HepG2 (cell line): ENCODE measurements around the gene IFT88. TPM values are rescaled to one million over a fixed set of nuclear protein-coding genes. Genes with fewer than 3 reads are reported as not detected.

Source experiments
- CC2D1A ChIP-seq: sonication (generic); formaldehyde crosslinking; IDR thresholded peaks from 2 replicates; pipeline ENCODE4 v1.8.1; 2023; ENCODE audit warnings: mild to moderate bottlenecking, missing genetic modification reagents
- HHEX ChIP-seq: IDR thresholded peaks from 2 replicates; pipeline ENCODE4 v1.6.1; 2016; ENCODE audit warnings: control low read depth
- NFE2L2 ChIP-seq: fragments of 150-350 bp; IDR thresholded peaks from 2 replicates; pipeline ENCODE4 v1.6.1; 2014; ENCODE audit warnings: low read length
- PLRG1 ChIP-seq: fragments of 450-650 bp; conservative IDR thresholded peaks from 2 replicates; pipeline ENCODE4 v1.6.1; 2016
- SMYD3 ChIP-seq: sonication (generic); formaldehyde crosslinking; IDR thresholded peaks from 2 replicates; pipeline ENCODE4 v1.8.1; 2023; ENCODE audit warnings: mild to moderate bottlenecking, missing genetic modification reagents
- U2AF2 ChIP-seq: fragments of 200-400 bp; formaldehyde crosslinking; IDR thresholded peaks from 2 replicates; pipeline ENCODE4 v1.6.1; 2017; ENCODE audit warnings: low read depth, mild to moderate bottlenecking, low read length
- ZNF12 ChIP-seq: sonication (generic); formaldehyde crosslinking; IDR thresholded peaks from 2 replicates; pipeline ENCODE4 v1.5.0; 2020; ENCODE audit warnings: missing genetic modification reagents
- ZNF567 ChIP-seq: sonication (generic); formaldehyde crosslinking; IDR thresholded peaks from 2 replicates; pipeline ENCODE4 v1.8.1; 2023; ENCODE audit warnings: mild to moderate bottlenecking, missing genetic modification reagents, borderline replicate concordance
- ZNF607 ChIP-seq: sonication (generic); formaldehyde crosslinking; IDR thresholded peaks from 2 replicates; pipeline ENCODE4 v1.5.1; 2020; ENCODE audit warnings: missing genetic modification reagents, mild to moderate bottlenecking, borderline replicate concordance
- polyA plus RNA-seq, 8 experiments: library from polyadenylated mRNA; depleted of rRNA in 3 of 8; stranded (reverse) in 7 of 8; unstranded in 1 of 8; fragments of >200 nt; fragmentation: Illumina TruSeq in 4 of 8; extraction: Trizol in 4 of 8; gene quantifications; 2 replicates each; pipeline versions ENCODE4 v1.2.1 to v1.2.3, GENCODE V29; 2011 to 2016; ENCODE audit warnings: low read depth in 4 of 8, missing spikeins in 1 of 8, mixed read lengths in 1 of 8; ENCODE audit not compliant: insufficient read depth in 1 of 8
- total RNA-seq, 5 experiments: library from RNA; depleted of rRNA; stranded (reverse); fragments of >200 nt; fragmentation: Illumina TruSeq; extraction: Trizol; gene quantifications; 2 replicates each; pipeline ENCODE4 v1.2.3, GENCODE V29; 2016; ENCODE audit warnings: low read depth in 1 of 5
- TF ChIP-seq, protein P1 (sequence below): sonication (generic); formaldehyde crosslinking; IDR thresholded peaks from 2 replicates; pipeline ENCODE4 v1.5.1; 2020; ENCODE audit warnings: mild to moderate bottlenecking, missing genetic modification reagents, moderate library complexity
- TF ChIP-seq, protein P2 (sequence below): sonication (generic); formaldehyde crosslinking; IDR thresholded peaks from 2 replicates; pipeline ENCODE4 v1.4.0; 2020; ENCODE audit warnings: mild to moderate bottlenecking, missing genetic modification reagents
- TF ChIP-seq, protein P3 (sequence below): IDR thresholded peaks from 2 replicates; pipeline ENCODE4 v1.6.1; 2016; ENCODE audit warnings: missing genetic modification reagents, missing compliant biosample characterization
- TF ChIP-seq, protein P4 (sequence below): sonication (generic); formaldehyde crosslinking; IDR thresholded peaks from 2 replicates; pipeline ENCODE4 v1.8.0; 2022; ENCODE audit warnings: mild to moderate bottlenecking, missing genetic modification reagents; ENCODE audit not compliant: insufficient replicate concordance
- TF ChIP-seq, protein P5 (sequence below): sonication (generic); formaldehyde crosslinking; IDR thresholded peaks from 2 replicates; pipeline ENCODE4 v1.8.0; 2022; ENCODE audit warnings: missing genetic modification reagents, mild to moderate bottlenecking, borderline replicate concordance
- TF ChIP-seq, protein P6 (sequence below): sonication (generic); formaldehyde crosslinking; IDR thresholded peaks from 2 replicates; pipeline ENCODE4 v1.4.0; 2020; ENCODE audit warnings: missing genetic modification reagents, borderline replicate concordance

Gene IFT88
- total and polyA plus RNA-seq, 2 of the 13 experiments (the other 11 are each of a cell fraction or from before 2014, with no cell fraction given) = 8.4 to 19.9 TPM

DNA sequence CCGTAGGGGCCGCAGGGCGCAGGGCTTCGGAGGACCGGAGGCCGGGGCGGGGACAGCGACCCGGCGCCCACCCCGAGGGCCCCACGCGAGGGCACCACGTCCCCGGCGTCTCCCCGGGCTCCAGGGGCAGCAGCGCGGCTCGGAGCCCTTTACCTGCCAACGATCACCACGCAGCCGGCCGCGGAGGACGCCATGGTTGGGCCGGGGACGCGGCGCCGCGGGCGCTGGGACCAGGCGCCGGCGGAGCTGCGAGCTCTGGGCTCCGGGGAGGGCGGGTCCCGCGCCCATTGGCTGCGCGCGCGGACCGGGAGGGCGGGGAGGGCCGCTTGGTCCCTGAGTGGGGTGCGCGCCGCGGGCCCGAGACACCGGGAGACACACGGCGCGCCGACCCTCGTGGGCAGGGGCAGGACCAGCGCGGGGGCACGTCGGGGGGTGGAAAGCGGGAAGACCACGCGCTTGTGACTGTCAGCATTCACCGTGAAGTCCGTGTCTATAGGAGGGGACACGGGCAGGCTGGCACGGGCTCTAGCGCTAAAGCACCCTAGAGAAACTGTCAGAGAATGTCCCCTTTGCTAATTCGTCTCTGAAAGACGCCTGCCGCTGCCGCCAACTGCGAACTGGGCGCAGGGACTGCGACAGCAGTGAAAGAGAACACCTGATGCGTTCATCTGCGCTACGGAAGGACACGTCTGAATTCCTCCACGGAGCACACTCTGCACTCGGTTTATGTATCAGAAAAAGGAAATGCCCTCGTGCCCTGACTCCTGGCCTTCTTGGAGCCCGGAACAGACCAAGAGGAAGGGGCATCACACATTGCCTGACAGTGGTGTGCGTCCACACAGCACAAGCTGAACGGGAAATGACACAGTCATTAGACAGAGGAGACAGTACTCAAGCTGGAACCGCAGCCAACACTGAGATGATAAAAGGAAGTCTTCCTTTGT, 41.1 kb upstream of the IFT88 start, which contains the start of gene CRYL1 (continued):
- no peak for TF ChIP-seq SMYD3 (CRISPR knock-in tag)
- no peak; the same call in 1 of the 2 replicates for TF ChIP-seq ZNF12 (CRISPR knock-in tag)
- TF ChIP-seq ZNF567 (CRISPR knock-in tag) = 0 out of 2 replicates have a peak, but pooled peaks have one; percentile 29
- no peak for TF ChIP-seq NFE2L2
- no peak for TF ChIP-seq HHEX (CRISPR knock-in tag)
- TF ChIP-seq, protein P1, sequence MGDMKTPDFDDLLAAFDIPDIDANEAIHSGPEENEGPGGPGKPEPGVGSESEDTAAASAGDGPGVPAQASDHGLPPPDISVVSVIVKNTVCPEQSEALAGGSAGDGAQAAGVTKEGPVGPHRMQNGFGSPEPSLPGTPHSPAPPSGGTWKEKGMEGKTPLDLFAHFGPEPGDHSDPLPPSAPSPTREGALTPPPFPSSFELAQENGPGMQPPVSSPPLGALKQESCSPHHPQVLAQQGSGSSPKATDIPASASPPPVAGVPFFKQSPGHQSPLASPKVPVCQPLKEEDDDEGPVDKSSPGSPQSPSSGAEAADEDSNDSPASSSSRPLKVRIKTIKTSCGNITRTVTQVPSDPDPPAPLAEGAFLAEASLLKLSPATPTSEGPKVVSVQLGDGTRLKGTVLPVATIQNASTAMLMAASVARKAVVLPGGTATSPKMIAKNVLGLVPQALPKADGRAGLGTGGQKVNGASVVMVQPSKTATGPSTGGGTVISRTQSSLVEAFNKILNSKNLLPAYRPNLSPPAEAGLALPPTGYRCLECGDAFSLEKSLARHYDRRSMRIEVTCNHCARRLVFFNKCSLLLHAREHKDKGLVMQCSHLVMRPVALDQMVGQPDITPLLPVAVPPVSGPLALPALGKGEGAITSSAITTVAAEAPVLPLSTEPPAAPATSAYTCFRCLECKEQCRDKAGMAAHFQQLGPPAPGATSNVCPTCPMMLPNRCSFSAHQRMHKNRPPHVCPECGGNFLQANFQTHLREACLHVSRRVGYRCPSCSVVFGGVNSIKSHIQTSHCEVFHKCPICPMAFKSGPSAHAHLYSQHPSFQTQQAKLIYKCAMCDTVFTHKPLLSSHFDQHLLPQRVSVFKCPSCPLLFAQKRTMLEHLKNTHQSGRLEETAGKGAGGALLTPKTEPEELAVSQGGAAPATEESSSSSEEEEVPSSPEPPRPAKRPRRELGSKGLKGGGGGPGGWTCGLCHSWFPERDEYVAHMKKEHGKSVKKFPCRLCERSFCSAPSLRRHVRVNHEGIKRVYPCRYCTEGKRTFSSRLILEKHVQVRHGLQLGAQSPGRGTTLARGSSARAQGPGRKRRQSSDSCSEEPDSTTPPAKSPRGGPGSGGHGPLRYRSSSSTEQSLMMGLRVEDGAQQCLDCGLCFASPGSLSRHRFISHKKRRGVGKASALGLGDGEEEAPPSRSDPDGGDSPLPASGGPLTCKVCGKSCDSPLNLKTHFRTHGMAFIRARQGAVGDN (CRISPR knock-in tag) = peak; percentile 90
- TF ChIP-seq ZNF607 (CRISPR knock-in tag) = no peak
- TF ChIP-seq, protein P2, sequence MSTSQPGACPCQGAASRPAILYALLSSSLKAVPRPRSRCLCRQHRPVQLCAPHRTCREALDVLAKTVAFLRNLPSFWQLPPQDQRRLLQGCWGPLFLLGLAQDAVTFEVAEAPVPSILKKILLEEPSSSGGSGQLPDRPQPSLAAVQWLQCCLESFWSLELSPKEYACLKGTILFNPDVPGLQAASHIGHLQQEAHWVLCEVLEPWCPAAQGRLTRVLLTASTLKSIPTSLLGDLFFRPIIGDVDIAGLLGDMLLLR = no peak
- TF ChIP-seq, protein P3, sequence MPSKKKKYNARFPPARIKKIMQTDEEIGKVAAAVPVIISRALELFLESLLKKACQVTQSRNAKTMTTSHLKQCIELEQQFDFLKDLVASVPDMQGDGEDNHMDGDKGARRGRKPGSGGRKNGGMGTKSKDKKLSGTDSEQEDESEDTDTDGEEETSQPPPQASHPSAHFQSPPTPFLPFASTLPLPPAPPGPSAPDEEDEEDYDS = no peak
- TF ChIP-seq, protein P4, sequence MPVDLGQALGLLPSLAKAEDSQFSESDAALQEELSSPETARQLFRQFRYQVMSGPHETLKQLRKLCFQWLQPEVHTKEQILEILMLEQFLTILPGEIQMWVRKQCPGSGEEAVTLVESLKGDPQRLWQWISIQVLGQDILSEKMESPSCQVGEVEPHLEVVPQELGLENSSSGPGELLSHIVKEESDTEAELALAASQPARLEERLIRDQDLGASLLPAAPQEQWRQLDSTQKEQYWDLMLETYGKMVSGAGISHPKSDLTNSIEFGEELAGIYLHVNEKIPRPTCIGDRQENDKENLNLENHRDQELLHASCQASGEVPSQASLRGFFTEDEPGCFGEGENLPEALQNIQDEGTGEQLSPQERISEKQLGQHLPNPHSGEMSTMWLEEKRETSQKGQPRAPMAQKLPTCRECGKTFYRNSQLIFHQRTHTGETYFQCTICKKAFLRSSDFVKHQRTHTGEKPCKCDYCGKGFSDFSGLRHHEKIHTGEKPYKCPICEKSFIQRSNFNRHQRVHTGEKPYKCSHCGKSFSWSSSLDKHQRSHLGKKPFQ (CRISPR knock-in tag) = no peak
- no peak for TF ChIP-seq PLRG1
- no peak for TF ChIP-seq U2AF2
- TF ChIP-seq, protein P5, sequence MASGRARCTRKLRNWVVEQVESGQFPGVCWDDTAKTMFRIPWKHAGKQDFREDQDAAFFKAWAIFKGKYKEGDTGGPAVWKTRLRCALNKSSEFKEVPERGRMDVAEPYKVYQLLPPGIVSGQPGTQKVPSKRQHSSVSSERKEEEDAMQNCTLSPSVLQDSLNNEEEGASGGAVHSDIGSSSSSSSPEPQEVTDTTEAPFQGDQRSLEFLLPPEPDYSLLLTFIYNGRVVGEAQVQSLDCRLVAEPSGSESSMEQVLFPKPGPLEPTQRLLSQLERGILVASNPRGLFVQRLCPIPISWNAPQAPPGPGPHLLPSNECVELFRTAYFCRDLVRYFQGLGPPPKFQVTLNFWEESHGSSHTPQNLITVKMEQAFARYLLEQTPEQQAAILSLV = 0 out of 2 replicates have a peak, but pooled peaks have one; percentile 47
- no peak for TF ChIP-seq CC2D1A (CRISPR knock-in tag)
- TF ChIP-seq, protein P6, sequence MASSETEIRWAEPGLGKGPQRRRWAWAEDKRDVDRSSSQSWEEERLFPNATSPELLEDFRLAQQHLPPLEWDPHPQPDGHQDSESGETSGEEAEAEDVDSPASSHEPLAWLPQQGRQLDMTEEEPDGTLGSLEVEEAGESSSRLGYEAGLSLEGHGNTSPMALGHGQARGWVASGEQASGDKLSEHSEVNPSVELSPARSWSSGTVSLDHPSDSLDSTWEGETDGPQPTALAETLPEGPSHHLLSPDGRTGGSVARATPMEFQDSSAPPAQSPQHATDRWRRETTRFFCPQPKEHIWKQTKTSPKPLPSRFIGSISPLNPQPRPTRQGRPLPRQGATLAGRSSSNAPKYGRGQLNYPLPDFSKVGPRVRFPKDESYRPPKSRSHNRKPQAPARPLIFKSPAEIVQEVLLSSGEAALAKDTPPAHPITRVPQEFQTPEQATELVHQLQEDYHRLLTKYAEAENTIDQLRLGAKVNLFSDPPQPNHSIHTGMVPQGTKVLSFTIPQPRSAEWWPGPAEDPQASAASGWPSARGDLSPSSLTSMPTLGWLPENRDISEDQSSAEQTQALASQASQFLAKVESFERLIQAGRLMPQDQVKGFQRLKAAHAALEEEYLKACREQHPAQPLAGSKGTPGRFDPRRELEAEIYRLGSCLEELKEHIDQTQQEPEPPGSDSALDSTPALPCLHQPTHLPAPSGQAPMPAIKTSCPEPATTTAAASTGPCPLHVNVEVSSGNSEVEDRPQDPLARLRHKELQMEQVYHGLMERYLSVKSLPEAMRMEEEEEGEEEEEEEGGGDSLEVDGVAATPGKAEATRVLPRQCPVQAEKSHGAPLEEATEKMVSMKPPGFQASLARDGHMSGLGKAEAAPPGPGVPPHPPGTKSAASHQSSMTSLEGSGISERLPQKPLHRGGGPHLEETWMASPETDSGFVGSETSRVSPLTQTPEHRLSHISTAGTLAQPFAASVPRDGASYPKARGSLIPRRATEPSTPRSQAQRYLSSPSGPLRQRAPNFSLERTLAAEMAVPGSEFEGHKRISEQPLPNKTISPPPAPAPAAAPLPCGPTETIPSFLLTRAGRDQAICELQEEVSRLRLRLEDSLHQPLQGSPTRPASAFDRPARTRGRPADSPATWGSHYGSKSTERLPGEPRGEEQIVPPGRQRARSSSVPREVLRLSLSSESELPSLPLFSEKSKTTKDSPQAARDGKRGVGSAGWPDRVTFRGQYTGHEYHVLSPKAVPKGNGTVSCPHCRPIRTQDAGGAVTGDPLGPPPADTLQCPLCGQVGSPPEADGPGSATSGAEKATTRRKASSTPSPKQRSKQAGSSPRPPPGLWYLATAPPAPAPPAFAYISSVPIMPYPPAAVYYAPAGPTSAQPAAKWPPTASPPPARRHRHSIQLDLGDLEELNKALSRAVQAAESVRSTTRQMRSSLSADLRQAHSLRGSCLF = peak; percentile 47; the same call in 1 of the 2 replicates
